PFSK-1 (cell line): ENCODE data around the gene HJURP.

Source experiments
- POLR2AphosphoS5 ChIP-seq: IDR thresholded peaks from 2 replicates; pipeline ENCODE4 v1.6.1; 2012; ENCODE audit warnings: low read depth, mild to moderate bottlenecking, control low read depth, low read length, moderate library complexity
- SIN3A ChIP-seq: IDR thresholded peaks from 2 replicates; pipeline ENCODE4 v1.6.1; 2012; ENCODE audit warnings: mild to moderate bottlenecking, low read length, moderate library complexity, borderline replicate concordance; ENCODE audit not compliant: insufficient read depth
- TAF1 ChIP-seq: IDR thresholded peaks from 2 replicates; pipeline ENCODE4 v1.6.1; 2012; ENCODE audit warnings: low read length, control low read depth, borderline replicate concordance; ENCODE audit not compliant: insufficient read depth
- TF ChIP-seq, protein P1 (sequence below), 2 experiments: IDR thresholded peaks; 2 replicates each; pipeline versions ENCODE4 v1.6.1 to v1.8.0; 2011 to 2012; ENCODE audit warnings: low read depth in 2 of 2, low read length in 2 of 2, control low read depth in 1 of 2, inconsistent platforms in 1 of 2, mild to moderate bottlenecking in 1 of 2, moderate library complexity in 1 of 2; ENCODE audit not compliant: insufficient read depth in 1 of 2

GRCh38 chr2:233831011-233831721, 23.2 kb downstream of the HJURP start:
- TF ChIP-seq, protein P1, sequence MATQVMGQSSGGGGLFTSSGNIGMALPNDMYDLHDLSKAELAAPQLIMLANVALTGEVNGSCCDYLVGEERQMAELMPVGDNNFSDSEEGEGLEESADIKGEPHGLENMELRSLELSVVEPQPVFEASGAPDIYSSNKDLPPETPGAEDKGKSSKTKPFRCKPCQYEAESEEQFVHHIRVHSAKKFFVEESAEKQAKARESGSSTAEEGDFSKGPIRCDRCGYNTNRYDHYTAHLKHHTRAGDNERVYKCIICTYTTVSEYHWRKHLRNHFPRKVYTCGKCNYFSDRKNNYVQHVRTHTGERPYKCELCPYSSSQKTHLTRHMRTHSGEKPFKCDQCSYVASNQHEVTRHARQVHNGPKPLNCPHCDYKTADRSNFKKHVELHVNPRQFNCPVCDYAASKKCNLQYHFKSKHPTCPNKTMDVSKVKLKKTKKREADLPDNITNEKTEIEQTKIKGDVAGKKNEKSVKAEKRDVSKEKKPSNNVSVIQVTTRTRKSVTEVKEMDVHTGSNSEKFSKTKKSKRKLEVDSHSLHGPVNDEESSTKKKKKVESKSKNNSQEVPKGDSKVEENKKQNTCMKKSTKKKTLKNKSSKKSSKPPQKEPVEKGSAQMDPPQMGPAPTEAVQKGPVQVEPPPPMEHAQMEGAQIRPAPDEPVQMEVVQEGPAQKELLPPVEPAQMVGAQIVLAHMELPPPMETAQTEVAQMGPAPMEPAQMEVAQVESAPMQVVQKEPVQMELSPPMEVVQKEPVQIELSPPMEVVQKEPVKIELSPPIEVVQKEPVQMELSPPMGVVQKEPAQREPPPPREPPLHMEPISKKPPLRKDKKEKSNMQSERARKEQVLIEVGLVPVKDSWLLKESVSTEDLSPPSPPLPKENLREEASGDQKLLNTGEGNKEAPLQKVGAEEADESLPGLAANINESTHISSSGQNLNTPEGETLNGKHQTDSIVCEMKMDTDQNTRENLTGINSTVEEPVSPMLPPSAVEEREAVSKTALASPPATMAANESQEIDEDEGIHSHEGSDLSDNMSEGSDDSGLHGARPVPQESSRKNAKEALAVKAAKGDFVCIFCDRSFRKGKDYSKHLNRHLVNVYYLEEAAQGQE (IDR thresholded peaks at IDR 0.05; ENCODE audit: insufficient read depth in 1 of 2, low read depth in 2 of 2, low read length in 2 of 2) = no peak
- TF ChIP-seq TAF1 (no peak), POLR2AphosphoS5 (no peak), SIN3A (no peak)
